ENCODE results near the gene LAMTOR1.
"Not testable (repeated sequence)": the region's sequence is repeated elsewhere in the genome, so short reads cannot be mapped to it uniquely, and the experiment has no call there.

Gene LAMTOR1

GRCh38 chr11:72135891-72136683 is 33.0 kb upstream of the LAMTOR1 start:
- Histone ChIP-seq H3K27ac (ENCODE audit: low read depth, low read length) (no peak overlapping the region), H3K4me3 (ENCODE audit: low read depth in 1 of 2, low read length in 2 of 2) (no peak overlapping the region), H3K9ac (ENCODE audit: low read length) (no peak overlapping the region), H3K36me3 (ENCODE audit: insufficient read depth, low read length) (no peaks in the 10 kb centered on the region), H3K9me3 (ENCODE audit: low read length) (no peaks in the 10 kb centered on the region), H3K27me3 (ENCODE audit: control insufficient read depth in 1 of 2, insufficient read depth in 2 of 2, low read length in 2 of 2) (no peaks in the 10 kb centered on the region), H3K4me1 (ENCODE audit: insufficient read depth, low read length) (no peaks in the 10 kb centered on the region)

GRCh38 chr11:72135473-72135872 is 32.4 kb upstream of the LAMTOR1 start, which contains the start of gene FOLR3:
FOLR3 (plus strand) TSS chr11:72135725; CDS start chr11:72135953, 228 bp downstream.
- not testable (repeated sequence) for H3K9ac ChIP-seq (ENCODE audit: low read length); H3K27me3 ChIP-seq (ENCODE audit: control insufficient read depth in 1 of 2, insufficient read depth in 2 of 2, low read length in 2 of 2); H3K4me1 ChIP-seq (ENCODE audit: insufficient read depth, low read length); H3K36me3 ChIP-seq (ENCODE audit: insufficient read depth, low read length); H3K27ac ChIP-seq (ENCODE audit: low read depth, low read length); H3K4me3 ChIP-seq (ENCODE audit: low read depth in 1 of 2, low read length in 2 of 2); H3K9me3 ChIP-seq (ENCODE audit: low read length)

GRCh38 chr11:72132646-72133045 is 29.5 kb upstream of the LAMTOR1 start:
- Histone ChIP-seq H3K9ac (ENCODE audit: low read length) (no peak overlapping the region), H3K9me3 (ENCODE audit: low read length) (no peaks in the 10 kb centered on the region), H3K4me1 (ENCODE audit: insufficient read depth, low read length) (no peaks in the 10 kb centered on the region), H3K27ac (ENCODE audit: low read depth, low read length) (no peak overlapping the region), H3K36me3 (ENCODE audit: insufficient read depth, low read length) (no peaks in the 10 kb centered on the region), H3K27me3 (ENCODE audit: control insufficient read depth in 1 of 2, insufficient read depth in 2 of 2, low read length in 2 of 2) (peaks cover 0 to 3% of the 10 kb centered on the region in 2 donors), H3K4me3 (ENCODE audit: low read depth in 1 of 2, low read length in 2 of 2) (no peak overlapping the region)

DNA sequence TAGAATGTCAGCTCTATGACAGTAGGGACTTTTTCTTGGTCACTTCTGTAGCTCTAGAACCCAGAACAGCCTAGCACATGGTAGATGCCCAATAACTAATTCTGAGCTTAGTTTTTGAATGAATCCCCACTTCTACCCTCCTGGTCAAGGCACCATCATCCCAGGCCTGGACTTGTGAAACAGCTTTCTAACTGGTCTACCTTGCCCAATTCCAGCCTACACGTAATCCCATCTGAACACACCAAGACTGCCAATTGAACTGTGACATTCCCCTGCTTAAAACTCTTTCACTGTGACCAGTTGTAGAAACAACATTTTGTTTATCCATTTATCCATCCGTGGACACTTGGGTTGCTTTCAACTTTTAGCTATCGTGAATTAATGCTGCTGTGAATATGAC is 26.3 kb upstream of the LAMTOR1 start:
- Histone ChIP-seq H3K27ac (ENCODE audit: low read depth, low read length) (no peak overlapping the region), H3K36me3 (ENCODE audit: insufficient read depth, low read length) (no peaks in the 10 kb centered on the region), H3K9me3 (ENCODE audit: low read length) (no peaks in the 10 kb centered on the region), H3K4me3 (ENCODE audit: low read depth in 1 of 2, low read length in 2 of 2) (no peak overlapping the region), H3K9ac (ENCODE audit: low read length) (no peak overlapping the region), H3K27me3 (ENCODE audit: control insufficient read depth in 1 of 2, insufficient read depth in 2 of 2, low read length in 2 of 2) (peaks cover 0 to 3% of the 10 kb centered on the region in 2 donors), H3K4me1 (ENCODE audit: insufficient read depth, low read length) (no peaks in the 10 kb centered on the region)

DNA sequence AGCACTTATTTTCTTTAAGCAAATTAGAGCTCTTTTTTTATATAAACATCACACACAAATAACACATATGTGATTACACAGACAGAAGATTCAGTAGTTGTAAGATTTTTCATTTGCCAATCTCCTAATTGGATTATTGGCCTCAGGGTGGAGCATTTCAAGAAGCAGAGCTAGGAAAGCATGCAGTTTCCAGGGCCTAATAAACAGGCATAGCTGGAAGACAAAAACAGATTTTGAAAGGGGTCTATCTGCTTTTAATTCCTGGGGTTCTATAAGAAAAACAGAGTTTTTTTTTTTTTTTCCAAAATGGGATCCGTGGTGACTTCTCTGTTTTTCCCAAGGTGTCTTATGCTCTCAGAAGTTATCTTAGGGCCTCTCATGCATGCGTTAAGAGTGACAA is 24.8 kb upstream of the LAMTOR1 start:
- no peak overlapping the region for H3K9ac ChIP-seq (ENCODE audit: low read length)
- H3K36me3 ChIP-seq (ENCODE audit: insufficient read depth, low read length), result no peaks in the 10 kb centered on the region
- H3K9me3 ChIP-seq (ENCODE audit: low read length), result no peaks in the 10 kb centered on the region
- H3K27ac ChIP-seq (ENCODE audit: low read depth, low read length), result no peak overlapping the region
- peaks cover 0 to 3% of the 10 kb centered on the region in 2 donors for H3K27me3 ChIP-seq (ENCODE audit: control insufficient read depth in 1 of 2, insufficient read depth in 2 of 2, low read length in 2 of 2)
- no peak overlapping the region for H3K4me3 ChIP-seq (ENCODE audit: low read depth in 1 of 2, low read length in 2 of 2)
- no peaks in the 10 kb centered on the region for H3K4me1 ChIP-seq (ENCODE audit: insufficient read depth, low read length)

GRCh38 chr11:72125956-72126355 is 22.9 kb upstream of the LAMTOR1 start:
- H3K27me3 ChIP-seq (ENCODE audit: control insufficient read depth in 1 of 2, insufficient read depth in 2 of 2, low read length in 2 of 2), result peaks cover 0 to 3% of the 10 kb centered on the region in 2 donors
- H3K9me3 ChIP-seq (ENCODE audit: low read length), result no peaks in the 10 kb centered on the region
- H3K27ac ChIP-seq (ENCODE audit: low read depth, low read length), result no peak overlapping the region
- no peak overlapping the region for H3K4me3 ChIP-seq (ENCODE audit: low read depth in 1 of 2, low read length in 2 of 2)
- no peaks in the 10 kb centered on the region for H3K36me3 ChIP-seq (ENCODE audit: insufficient read depth, low read length)
- no peak overlapping the region for H3K9ac ChIP-seq (ENCODE audit: low read length)
- H3K4me1 ChIP-seq (ENCODE audit: insufficient read depth, low read length), result no peaks in the 10 kb centered on the region

DNA sequence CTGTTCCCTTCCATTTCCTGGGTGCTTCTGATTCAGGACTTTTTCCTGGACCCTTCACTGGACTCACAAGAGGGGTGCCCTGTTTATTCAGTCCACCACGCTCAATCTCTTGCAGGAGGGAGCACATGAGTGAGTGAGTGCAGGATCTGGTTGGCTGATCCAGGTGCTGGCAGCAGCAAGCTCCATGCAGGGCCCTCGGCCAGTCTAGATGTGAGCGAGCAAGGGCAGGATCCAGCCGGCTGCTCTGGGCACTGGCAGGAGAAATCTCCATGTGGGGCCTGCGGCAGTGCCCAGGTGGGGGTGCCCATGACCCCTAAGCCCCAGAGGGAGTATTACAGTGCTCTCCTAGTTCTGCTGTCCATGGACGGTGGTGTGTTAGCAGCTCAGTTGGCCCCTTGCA is 20.9 kb upstream of the LAMTOR1 start:
- peaks cover 0 to 2% of the 10 kb centered on the region in 2 donors for H3K27me3 ChIP-seq (ENCODE audit: control insufficient read depth in 1 of 2, insufficient read depth in 2 of 2, low read length in 2 of 2)

GRCh38 chr11:72123117-72123653 is 20.1 kb upstream of the LAMTOR1 start:
- Histone ChIP-seq H3K9me3 (ENCODE audit: low read length) (no peaks in the 10 kb centered on the region), H3K27me3 (ENCODE audit: control insufficient read depth in 1 of 2, insufficient read depth in 2 of 2, low read length in 2 of 2) (no peaks in the 10 kb centered on the region), H3K27ac (ENCODE audit: low read depth, low read length) (no peak overlapping the region), H3K36me3 (ENCODE audit: insufficient read depth, low read length) (no peaks in the 10 kb centered on the region), H3K4me1 (ENCODE audit: insufficient read depth, low read length) (no peaks in the 10 kb centered on the region), H3K9ac (ENCODE audit: low read length) (no peak overlapping the region), H3K4me3 (ENCODE audit: low read depth in 1 of 2, low read length in 2 of 2) (no peak overlapping the region)

More for the DNA sequence above, 20.9 kb upstream of the LAMTOR1 start:
- Histone ChIP-seq H3K4me1 (ENCODE audit: insufficient read depth, low read length) (no peaks in the 10 kb centered on the region), H3K4me3 (ENCODE audit: low read depth in 1 of 2, low read length in 2 of 2) (no peak overlapping the region), H3K9ac (ENCODE audit: low read length) (no peak overlapping the region), H3K36me3 (ENCODE audit: insufficient read depth, low read length) (no peaks in the 10 kb centered on the region), H3K27ac (ENCODE audit: low read depth, low read length) (no peak overlapping the region), H3K9me3 (ENCODE audit: low read length) (no peaks in the 10 kb centered on the region)

DNA sequence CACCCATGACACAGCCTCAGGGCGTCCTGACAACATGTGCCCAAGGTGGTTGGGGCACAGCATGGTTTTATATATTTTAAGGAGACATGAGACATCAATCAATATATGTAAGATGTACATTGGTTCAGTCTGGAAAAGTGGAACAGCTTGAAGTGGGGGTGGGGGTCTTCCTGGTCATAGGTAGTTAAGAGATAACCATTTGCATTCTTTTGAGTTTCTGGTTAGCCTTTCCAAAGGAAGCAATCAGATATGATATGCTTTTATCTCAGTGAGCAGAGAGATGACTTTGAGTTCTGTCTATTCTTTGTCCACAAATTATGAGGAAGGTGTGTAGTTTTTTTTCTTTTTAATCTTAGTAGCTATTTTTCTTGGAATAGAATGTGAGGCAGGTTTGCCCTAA is 19.5 kb upstream of the LAMTOR1 start:
- no peaks in the 10 kb centered on the region for H3K9me3 ChIP-seq (ENCODE audit: low read length)
- no peak overlapping the region for H3K27ac ChIP-seq (ENCODE audit: low read depth, low read length)
- H3K4me3 ChIP-seq (ENCODE audit: low read depth in 1 of 2, low read length in 2 of 2), result no peak overlapping the region
- H3K9ac ChIP-seq (ENCODE audit: low read length), result no peak overlapping the region
- H3K4me1 ChIP-seq (ENCODE audit: insufficient read depth, low read length), result no peaks in the 10 kb centered on the region
- no peaks in the 10 kb centered on the region for H3K36me3 ChIP-seq (ENCODE audit: insufficient read depth, low read length)
- no peaks in the 10 kb centered on the region for H3K27me3 ChIP-seq (ENCODE audit: control insufficient read depth in 1 of 2, insufficient read depth in 2 of 2, low read length in 2 of 2)

GRCh38 chr11:72120930-72121329 is 17.8 kb upstream of the LAMTOR1 start:
- H3K4me3 ChIP-seq (ENCODE audit: low read depth in 1 of 2, low read length in 2 of 2), result no peak overlapping the region

GRCh38 chr11:72119198-72119597 is 16.1 kb upstream of the LAMTOR1 start:
- no peaks in the 10 kb centered on the region for H3K27me3 ChIP-seq (ENCODE audit: control insufficient read depth in 1 of 2, insufficient read depth in 2 of 2, low read length in 2 of 2)
- no peaks in the 10 kb centered on the region for H3K4me1 ChIP-seq (ENCODE audit: insufficient read depth, low read length)
- H3K4me3 ChIP-seq (ENCODE audit: low read depth in 1 of 2, low read length in 2 of 2), result no peak overlapping the region
- no peaks in the 10 kb centered on the region for H3K36me3 ChIP-seq (ENCODE audit: insufficient read depth, low read length)
- H3K9me3 ChIP-seq (ENCODE audit: low read length), result no peaks in the 10 kb centered on the region
- no peak overlapping the region for H3K9ac ChIP-seq (ENCODE audit: low read length)
- H3K27ac ChIP-seq (ENCODE audit: low read depth, low read length), result no peak overlapping the region

More at GRCh38 chr11:72120930-72121329, 17.8 kb upstream of the LAMTOR1 start:
- no peak overlapping the region for H3K9ac ChIP-seq (ENCODE audit: low read length)
- H3K4me1 ChIP-seq (ENCODE audit: insufficient read depth, low read length), result no peaks in the 10 kb centered on the region
- no peaks in the 10 kb centered on the region for H3K27me3 ChIP-seq (ENCODE audit: control insufficient read depth in 1 of 2, insufficient read depth in 2 of 2, low read length in 2 of 2)
- H3K36me3 ChIP-seq (ENCODE audit: insufficient read depth, low read length), result no peaks in the 10 kb centered on the region
- no peak overlapping the region for H3K27ac ChIP-seq (ENCODE audit: low read depth, low read length)
- no peaks in the 10 kb centered on the region for H3K9me3 ChIP-seq (ENCODE audit: low read length)

Data from muscle layer of colon (tissue), 2 donors.